Activated CD4-positive, alpha-beta T cell treated with anti-CD3 and anti-CD28 coated beads, Interleukin-2, amount 10 ng/mL, durations not matched to agents 7 days and 5 days (primary cell): Measurements from ENCODE around the gene ZKSCAN3. TPM values are rescaled to one million over a fixed set of nuclear protein-coding genes. Genes with fewer than 3 reads are reported as not detected.
A peak's percentile ranks its signal among the peaks of the same experiment; 100 is the strongest.
"Not testable (repeated sequence)": the region's sequence is repeated elsewhere in the genome, so short reads cannot be mapped to it uniquely, and the experiment has no call there.

Source experiments
- CTCF ChIA-PET: fragments of 350-600 bp; sonication (Branson Sonifier 250); formaldehyde crosslinking; loops from one replicate; lab custom pipeline; 2021; ENCODE audit warnings: antibody characterized with exemption; lab: Charles Lee
- POLR2A ChIA-PET: fragments of 350-600 bp; sonication (Branson Sonifier 250); formaldehyde crosslinking; loops from one replicate; lab custom pipeline; 2021; ENCODE audit warnings: antibody characterized with exemption; lab: Charles Lee
- DNase-seq: peaks from one replicate; pipeline ENCODE4 v3.0.0-alpha.2; 2020
- H3K27ac Mint-ChIP-seq: one replicate; pipeline ENCODE4 v1.8.0; 2021; ENCODE audit warnings: mild to moderate bottlenecking, moderate library complexity, mixed read lengths
- H3K27me3 Mint-ChIP-seq: one replicate; pipeline ENCODE4 v1.8.0; 2021; ENCODE audit warnings: mixed read lengths
- H3K36me3 Mint-ChIP-seq: one replicate; pipeline ENCODE4 v1.8.0; 2021; ENCODE audit warnings: low read depth, mixed read lengths
- H3K4me1 Mint-ChIP-seq: one replicate; pipeline ENCODE4 v1.8.0; 2021; ENCODE audit warnings: mixed read lengths
- H3K4me3 Mint-ChIP-seq: one replicate; pipeline ENCODE4 v1.8.0; 2021; ENCODE audit warnings: mild to moderate bottlenecking, moderate library complexity, mixed read lengths
- H3K9me3 Mint-ChIP-seq: one replicate; pipeline ENCODE4 v1.8.0; 2021; ENCODE audit warnings: mixed read lengths
- total RNA-seq, 2 experiments: library from RNA; stranded (reverse); gene quantifications; one replicate each; pipeline ENCODE4 v1.2.3, GENCODE V29; 2021

ZKSCAN3 gene
- total RNA-seq, 2 experiments from 2014 or later = 6.2 to 7.0 TPM

DNA sequence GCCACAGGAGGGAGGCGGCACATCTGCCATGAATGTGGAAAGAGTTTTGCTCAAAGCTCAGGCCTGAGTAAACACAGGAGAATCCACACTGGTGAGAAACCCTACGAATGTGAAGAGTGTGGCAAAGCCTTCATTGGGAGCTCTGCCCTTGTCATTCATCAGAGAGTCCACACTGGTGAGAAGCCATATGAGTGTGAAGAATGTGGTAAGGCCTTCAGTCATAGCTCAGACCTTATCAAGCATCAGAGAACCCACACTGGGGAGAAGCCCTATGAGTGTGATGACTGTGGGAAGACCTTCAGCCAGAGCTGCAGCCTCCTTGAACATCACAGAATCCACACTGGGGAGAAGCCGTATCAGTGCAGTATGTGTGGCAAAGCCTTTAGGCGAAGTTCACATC is 15.8 kb downstream of the ZKSCAN3 start:
- DNase-seq, H3K4me1 Mint-ChIP-seq, POLR2A ChIA-PET, H3K9me3 Mint-ChIP-seq, H3K27me3 Mint-ChIP-seq, H3K4me3 Mint-ChIP-seq, H3K27ac Mint-ChIP-seq: not testable (repeated sequence)
- CTCF ChIA-PET = interaction anchor here (1.2 kb wide), 1 partner anchor 9 kb away, joined by 6 read pairs; no protein-coding TSS in a partner anchor
- H3K36me3 Mint-ChIP-seq = peaks cover 26% of the 10 kb centered on the region

GRCh38 chr6:28368522-28368921 is 18.8 kb downstream of the ZKSCAN3 start:
- H3K27me3 Mint-ChIP-seq = no peaks in the 10 kb centered on the region
- peaks cover 26% of the 10 kb centered on the region for H3K36me3 Mint-ChIP-seq
- ChIA-PET CTCF (no interaction called here), POLR2A (no interaction called here)
- no peak for DNase-seq
- no peak overlapping the region for H3K4me3 Mint-ChIP-seq
- peaks cover 3% of the 10 kb centered on the region for H3K4me1 Mint-ChIP-seq
- no peaks in the 10 kb centered on the region for H3K9me3 Mint-ChIP-seq
- H3K27ac Mint-ChIP-seq = no peak overlapping the region

DNA sequence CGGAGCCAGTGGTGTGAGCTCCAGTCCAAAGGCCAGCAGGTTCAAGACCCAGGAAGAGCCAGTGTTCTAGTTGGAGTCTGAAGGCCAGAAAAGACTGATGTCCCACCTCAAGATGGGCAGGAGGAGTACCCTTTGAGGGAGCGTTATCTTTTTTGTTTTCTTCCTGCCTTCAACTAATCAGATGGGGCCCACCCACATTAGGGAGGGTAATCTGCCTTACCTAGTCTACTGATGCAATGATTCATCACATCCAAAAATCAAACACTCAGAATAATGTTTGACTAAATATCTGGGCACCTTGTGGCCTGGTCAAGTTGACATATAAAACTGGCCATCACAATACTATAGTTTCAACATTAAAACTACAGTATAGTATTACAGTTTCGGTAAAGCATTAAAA is 19.7 kb downstream of the ZKSCAN3 start:
- CTCF ChIA-PET = no interaction called here

GRCh38 chr6:28370440-28370839 is 20.7 kb downstream of the ZKSCAN3 start:
- POLR2A ChIA-PET = interaction anchor here (0.7 kb wide), 1 partner anchor 104 kb away, joined by 3 read pairs; no protein-coding TSS in a partner anchor
- H3K4me1 Mint-ChIP-seq = peaks cover 3% of the 10 kb centered on the region
- no peak for DNase-seq
- H3K27ac Mint-ChIP-seq = no peak overlapping the region
- H3K9me3 Mint-ChIP-seq = no peaks in the 10 kb centered on the region
- CTCF ChIA-PET = interaction anchor here (1.4 kb wide), 1 partner anchor 14 kb away, joined by 3 read pairs; no protein-coding TSS in a partner anchor
- peaks cover 17% of the 10 kb centered on the region for H3K36me3 Mint-ChIP-seq
- no peaks in the 10 kb centered on the region for H3K27me3 Mint-ChIP-seq
- H3K4me3 Mint-ChIP-seq = no peak overlapping the region

More for the DNA sequence above, 19.7 kb downstream of the ZKSCAN3 start:
- POLR2A ChIA-PET = no interaction called here
- Mint-ChIP-seq H3K9me3 (no peaks in the 10 kb centered on the region), H3K36me3 (peaks cover 25% of the 10 kb centered on the region), H3K27me3 (no peaks in the 10 kb centered on the region), H3K27ac (no peak overlapping the region), H3K4me1 (peaks cover 3% of the 10 kb centered on the region), H3K4me3 (no peak overlapping the region)
- DNase-seq = no peak

GRCh38 chr6:28371280-28371679 is 21.5 kb downstream of the ZKSCAN3 start:
- no peak overlapping the region for H3K4me3 Mint-ChIP-seq
- H3K27ac Mint-ChIP-seq = no peak overlapping the region
- H3K4me1 Mint-ChIP-seq = peaks cover 3% of the 10 kb centered on the region
- H3K27me3 Mint-ChIP-seq = no peaks in the 10 kb centered on the region
- peaks cover 14% of the 10 kb centered on the region for H3K36me3 Mint-ChIP-seq
- ChIA-PET POLR2A (no interaction called here), CTCF (interaction anchor here (1.1 to 1.4 kb wide), 2 partner anchors 8 to 15 kb away, joined by 3 read pairs; no protein-coding TSS in a partner anchor)
- H3K9me3 Mint-ChIP-seq = no peaks in the 10 kb centered on the region
- no peak for DNase-seq

DNA sequence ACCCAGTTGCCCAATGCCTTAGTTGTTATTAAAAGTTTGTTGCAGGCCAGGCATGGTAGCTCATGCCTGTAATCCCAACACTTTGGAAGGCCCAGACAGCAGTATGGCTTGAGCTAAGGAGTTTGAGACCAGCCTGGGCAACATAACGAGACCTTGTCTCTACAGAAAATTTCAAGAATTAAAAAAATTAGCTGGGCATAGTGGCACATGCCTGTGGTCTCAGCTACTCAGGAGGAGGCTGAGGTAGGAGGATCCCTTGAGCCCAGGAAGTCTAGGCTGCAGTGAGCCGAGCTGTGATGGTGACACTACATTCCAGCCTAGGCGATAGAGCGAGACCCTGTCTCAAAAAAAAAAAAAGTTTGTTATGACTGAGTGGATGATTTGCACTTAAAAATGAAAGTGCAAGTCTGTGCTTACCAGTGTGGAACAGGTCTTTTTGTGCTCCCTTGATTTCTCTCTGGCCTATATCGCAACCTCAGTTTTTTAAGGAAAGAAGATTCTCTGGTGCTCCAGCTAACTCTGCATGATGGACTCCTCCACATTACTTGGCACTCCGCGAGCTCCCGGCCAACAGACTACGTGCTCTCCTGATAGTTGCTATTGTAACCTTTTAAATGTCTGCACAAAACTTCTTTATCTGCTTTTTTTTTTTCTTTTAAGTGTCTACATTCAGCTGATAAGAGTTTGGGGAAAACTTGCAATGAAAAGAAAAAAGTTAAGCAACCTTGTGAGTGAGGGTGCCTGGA is 22.1 kb downstream of the ZKSCAN3 start:
- DNase-seq = no peak
- H3K27me3 Mint-ChIP-seq = no peaks in the 10 kb centered on the region
- no peak overlapping the region for H3K27ac Mint-ChIP-seq
- no peaks in the 10 kb centered on the region for H3K9me3 Mint-ChIP-seq
- H3K4me3 Mint-ChIP-seq = no peak overlapping the region
- peaks cover 3% of the 10 kb centered on the region for H3K4me1 Mint-ChIP-seq
- ChIA-PET POLR2A (no interaction called here), CTCF (interaction anchor here (0.7 to 1.1 kb wide), 3 partner anchors 9 to 56 kb away, joined by 3 to 5 read pairs (median 3); no protein-coding TSS in a partner anchor)
- peaks cover 12% of the 10 kb centered on the region for H3K36me3 Mint-ChIP-seq

GRCh38 chr6:28373925-28374324 is 24.2 kb downstream of the ZKSCAN3 start:
- no peak for DNase-seq
- H3K36me3 Mint-ChIP-seq = peaks cover 17% of the 10 kb centered on the region
- peaks cover 5% of the 10 kb centered on the region for H3K9me3 Mint-ChIP-seq
- H3K27me3 Mint-ChIP-seq = no peaks in the 10 kb centered on the region
- peaks cover 3% of the 10 kb centered on the region for H3K4me1 Mint-ChIP-seq
- no peak overlapping the region for H3K4me3 Mint-ChIP-seq
- POLR2A ChIA-PET = no interaction called here
- CTCF ChIA-PET = no interaction called here
- H3K27ac Mint-ChIP-seq = no peak overlapping the region

DNA sequence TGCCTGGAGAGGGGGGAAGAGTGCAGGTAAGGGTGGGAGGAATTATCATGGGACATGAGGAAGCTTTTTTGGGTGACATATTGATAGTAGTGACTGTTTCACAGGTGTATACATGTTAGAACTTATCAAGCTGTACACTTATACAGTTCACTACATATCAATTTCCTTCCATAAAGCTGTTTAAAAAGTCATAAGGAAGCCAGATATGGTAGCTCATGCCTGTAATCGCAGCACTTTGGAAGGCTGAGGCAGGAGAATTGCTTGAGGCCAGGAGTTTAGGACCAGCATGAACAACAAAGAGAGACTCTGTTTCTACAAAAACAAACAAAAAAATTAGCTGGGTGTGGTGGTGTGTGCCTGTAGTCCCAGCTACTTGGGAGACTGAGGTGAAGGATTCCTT is 28.1 kb downstream of the ZKSCAN3 start:
- H3K4me1 Mint-ChIP-seq = peaks cover 2% of the 10 kb centered on the region
- peaks cover 9% of the 10 kb centered on the region for H3K9me3 Mint-ChIP-seq
- no peak overlapping the region for H3K4me3 Mint-ChIP-seq
- ChIA-PET POLR2A (no interaction called here), CTCF (interaction anchor here (0.7 kb wide), 1 partner anchor 402 kb away, joined by 3 read pairs; no protein-coding TSS in a partner anchor)
- DNase-seq = no peak
- peaks cover 52% of the 10 kb centered on the region for H3K36me3 Mint-ChIP-seq
- no peaks in the 10 kb centered on the region for H3K27me3 Mint-ChIP-seq
- H3K27ac Mint-ChIP-seq = no peak overlapping the region

GRCh38 chr6:28378644-28379043 is 28.9 kb downstream of the ZKSCAN3 start:
- H3K27ac Mint-ChIP-seq = no peak overlapping the region
- H3K9me3 Mint-ChIP-seq = peaks cover 9% of the 10 kb centered on the region
- H3K4me3 Mint-ChIP-seq = no peak overlapping the region
- H3K4me1 Mint-ChIP-seq = peaks cover 10% of the 10 kb centered on the region
- H3K36me3 Mint-ChIP-seq = peaks cover 60% of the 10 kb centered on the region
- no peak for DNase-seq
- POLR2A ChIA-PET = no interaction called here
- CTCF ChIA-PET = no interaction called here
- no peaks in the 10 kb centered on the region for H3K27me3 Mint-ChIP-seq

- DNase-seq = no peak
- H3K4me1 Mint-ChIP-seq = peaks cover 13% of the 10 kb centered on the region
- ChIA-PET POLR2A (no interaction called here), CTCF (no interaction called here)
- H3K9me3 Mint-ChIP-seq = peaks cover 9% of the 10 kb centered on the region
- peaks cover 74% of the 10 kb centered on the region for H3K36me3 Mint-ChIP-seq
- H3K27ac Mint-ChIP-seq = no peak overlapping the region
- no peak overlapping the region for H3K4me3 Mint-ChIP-seq
- H3K27me3 Mint-ChIP-seq = no peaks in the 10 kb centered on the region
Observed at GRCh38 chr6:28380381-28380780, 30.6 kb downstream of the ZKSCAN3 start.

DNA sequence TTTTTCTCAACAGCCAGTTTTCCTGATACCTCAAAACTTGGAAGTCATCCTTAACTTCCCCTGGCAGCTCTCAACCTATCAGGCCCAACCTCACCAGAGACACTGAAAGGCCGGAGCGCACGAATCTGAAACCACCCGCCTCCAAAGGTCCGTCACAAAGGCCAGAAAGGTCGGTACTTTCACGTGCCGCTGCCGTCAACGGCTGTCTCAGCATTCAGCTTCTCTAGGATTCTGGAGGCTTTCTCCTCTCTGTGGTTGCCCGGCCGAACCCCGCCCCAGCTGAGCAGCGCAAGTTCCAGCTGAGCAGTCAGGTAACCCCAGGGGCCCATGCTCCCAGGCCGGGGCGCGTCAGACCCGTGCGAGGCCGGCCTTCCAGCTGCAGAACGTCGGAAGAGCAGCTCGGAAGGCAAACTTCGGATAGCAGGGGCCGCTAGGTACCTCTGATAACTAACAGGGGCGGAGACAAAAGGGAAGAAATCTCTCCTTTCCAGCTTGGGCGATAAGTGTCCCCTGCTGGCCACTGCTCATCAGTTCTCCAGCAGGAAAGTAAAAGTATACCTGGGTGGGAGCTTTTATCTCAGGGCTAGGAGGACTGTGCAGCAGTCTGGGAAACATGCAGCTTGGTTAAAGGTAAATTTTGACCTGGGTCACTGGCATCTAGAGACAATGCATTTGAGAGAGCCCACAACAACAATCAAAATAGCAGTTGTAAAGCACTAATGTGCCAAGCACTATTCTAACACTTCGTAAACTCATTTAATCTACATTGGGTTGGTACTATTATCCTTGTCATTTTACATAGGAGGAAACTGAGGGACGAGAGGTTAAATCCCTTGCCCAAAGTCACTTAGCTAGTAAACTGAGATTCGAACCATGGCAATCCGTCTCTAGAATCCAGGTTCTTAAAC is 33.7 kb downstream of the ZKSCAN3 start:
- H3K4me3 Mint-ChIP-seq = peak overlapping the region; percentile 46
- peaks cover 5% of the 10 kb centered on the region for H3K9me3 Mint-ChIP-seq
- no peaks in the 10 kb centered on the region for H3K27me3 Mint-ChIP-seq
- H3K27ac Mint-ChIP-seq = no peak overlapping the region
- peaks cover 85% of the 10 kb centered on the region for H3K36me3 Mint-ChIP-seq
- H3K4me1 Mint-ChIP-seq = peaks cover 14% of the 10 kb centered on the region
- CTCF ChIA-PET = interaction anchor here (1.1 to 2.3 kb wide), 4 partner anchors 10 to 629 kb away, joined by 3 to 9 read pairs (median 4); no protein-coding TSS in a partner anchor
- POLR2A ChIA-PET = no interaction called here
- peak; percentile 13 for DNase-seq

- DNase-seq = no peak
- CTCF ChIA-PET = interaction anchor here (1.1 to 2.3 kb wide), 3 partner anchors 10 to 628 kb away, joined by 3 to 9 read pairs (median 5); no protein-coding TSS in a partner anchor
- H3K27me3 Mint-ChIP-seq = no peaks in the 10 kb centered on the region
- peaks cover 89% of the 10 kb centered on the region for H3K36me3 Mint-ChIP-seq
- peaks cover 5% of the 10 kb centered on the region for H3K9me3 Mint-ChIP-seq
- peaks cover 14% of the 10 kb centered on the region for H3K4me1 Mint-ChIP-seq
- H3K27ac Mint-ChIP-seq = no peak overlapping the region
- H3K4me3 Mint-ChIP-seq = no peak overlapping the region
- POLR2A ChIA-PET = no interaction called here
Observed at GRCh38 chr6:28384143-28384533, 34.4 kb downstream of the ZKSCAN3 start.
